ENCODE measurements around the gene CCL17.

DNA sequence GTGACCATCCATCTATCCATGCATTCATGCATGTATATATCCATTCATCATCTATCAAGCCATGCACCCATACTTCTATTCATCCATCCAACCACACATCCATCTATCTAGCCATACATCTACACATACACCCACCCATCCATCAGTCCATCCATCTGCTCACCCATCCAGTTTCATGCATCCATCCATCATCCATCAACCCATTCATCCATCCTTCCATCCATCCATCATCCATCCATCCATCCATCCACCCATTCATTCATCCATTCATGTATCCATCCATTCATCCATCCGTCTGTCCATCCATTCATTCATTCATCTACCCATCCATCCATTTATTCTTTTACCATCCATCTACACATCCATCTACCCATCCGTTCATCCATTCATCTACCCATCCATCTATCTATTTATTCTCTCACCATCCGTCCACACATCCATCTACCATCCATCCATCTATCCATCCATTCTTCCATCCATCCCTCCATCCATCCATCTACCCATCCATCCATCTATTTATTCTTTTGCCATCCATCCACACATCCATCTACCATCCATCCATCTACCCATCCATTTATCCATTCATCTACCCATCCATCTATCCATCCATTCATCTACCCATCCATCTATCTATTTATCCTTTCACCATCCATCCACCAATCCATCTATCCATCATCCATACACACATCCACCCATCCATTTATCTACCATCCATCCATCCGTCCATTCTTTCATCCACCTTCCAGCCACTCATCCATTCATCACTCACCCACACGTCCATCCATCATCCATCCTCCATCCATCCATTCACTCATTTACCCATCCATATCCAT lies 3.2 kb downstream of the CCL17 start:
- TF ChIP-seq POLR2A (IDR thresholded peaks at IDR 0.05): no peak
- TF ChIP-seq, protein P1, sequence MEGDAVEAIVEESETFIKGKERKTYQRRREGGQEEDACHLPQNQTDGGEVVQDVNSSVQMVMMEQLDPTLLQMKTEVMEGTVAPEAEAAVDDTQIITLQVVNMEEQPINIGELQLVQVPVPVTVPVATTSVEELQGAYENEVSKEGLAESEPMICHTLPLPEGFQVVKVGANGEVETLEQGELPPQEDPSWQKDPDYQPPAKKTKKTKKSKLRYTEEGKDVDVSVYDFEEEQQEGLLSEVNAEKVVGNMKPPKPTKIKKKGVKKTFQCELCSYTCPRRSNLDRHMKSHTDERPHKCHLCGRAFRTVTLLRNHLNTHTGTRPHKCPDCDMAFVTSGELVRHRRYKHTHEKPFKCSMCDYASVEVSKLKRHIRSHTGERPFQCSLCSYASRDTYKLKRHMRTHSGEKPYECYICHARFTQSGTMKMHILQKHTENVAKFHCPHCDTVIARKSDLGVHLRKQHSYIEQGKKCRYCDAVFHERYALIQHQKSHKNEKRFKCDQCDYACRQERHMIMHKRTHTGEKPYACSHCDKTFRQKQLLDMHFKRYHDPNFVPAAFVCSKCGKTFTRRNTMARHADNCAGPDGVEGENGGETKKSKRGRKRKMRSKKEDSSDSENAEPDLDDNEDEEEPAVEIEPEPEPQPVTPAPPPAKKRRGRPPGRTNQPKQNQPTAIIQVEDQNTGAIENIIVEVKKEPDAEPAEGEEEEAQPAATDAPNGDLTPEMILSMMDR (IDR thresholded peaks at IDR 0.05): no peak

Data from vagina (tissue), 2 donors.